Osteoblast (primary cell): ENCODE data around the gene TMEM101. TPM values are rescaled to one million over a fixed set of nuclear protein-coding genes. Genes with fewer than 3 reads are reported as not detected.

Source experiments
- DNase-seq: peaks from one replicate; pipeline ENCODE4 v3.0.0; 2011; ENCODE audit warnings: low spot score, mixed read lengths; ENCODE audit not compliant: insufficient read length; ENCODE audit errors: missing footprints
- H2AFZ ChIP-seq: 2 replicates; pipeline ENCODE4 v1.6.0; 2011; ENCODE audit warnings: mild to moderate bottlenecking, low read length
- H3K27ac ChIP-seq: 2 replicates; pipeline ENCODE4 v1.5.1; 2011; ENCODE audit warnings: mild to moderate bottlenecking, low read depth, low read length, moderate library complexity
- H3K27me3 ChIP-seq: 2 replicates; pipeline ENCODE4 v1.6.0; 2012; ENCODE audit warnings: mild to moderate bottlenecking, control low read depth, inconsistent platforms, low read length, moderate library complexity; ENCODE audit not compliant: insufficient read depth
- H3K36me3 ChIP-seq: 2 replicates; pipeline ENCODE4 v1.5.1; 2011; ENCODE audit warnings: mild to moderate bottlenecking, low read length, control low read depth, moderate library complexity; ENCODE audit not compliant: insufficient read depth
- H3K4me1 ChIP-seq: 2 replicates; pipeline ENCODE4 v1.5.1; 2011; ENCODE audit warnings: mild to moderate bottlenecking, low read length, control low read depth, moderate library complexity; ENCODE audit not compliant: insufficient read depth
- H3K4me2 ChIP-seq: 2 replicates; pipeline ENCODE4 v1.6.0; 2011; ENCODE audit warnings: mild to moderate bottlenecking, low read length; ENCODE audit not compliant: insufficient read depth
- H3K4me3 ChIP-seq: fragments of 200-600 bp; sonication (generic); 3 replicates; pipeline ENCODE4 v1.5.1; 2012; ENCODE audit warnings: mild to moderate bottlenecking, low read length, inconsistent platforms; ENCODE audit not compliant: insufficient read depth
- H3K79me2 ChIP-seq: 2 replicates; pipeline ENCODE4 v1.6.0; 2012; ENCODE audit warnings: mild to moderate bottlenecking, low read length, control low read depth, inconsistent platforms; ENCODE audit not compliant: insufficient read depth
- H3K9me3 ChIP-seq: 2 replicates; pipeline ENCODE4 v1.5.1; 2011; ENCODE audit warnings: low read depth, low read length, control low read depth
- H4K20me1 ChIP-seq: 2 replicates; pipeline ENCODE4 v1.6.0; 2012; ENCODE audit warnings: mild to moderate bottlenecking, low read length, control low read depth; ENCODE audit not compliant: insufficient read depth
- total RNA-seq: library from RNA; depleted of rRNA; stranded (reverse); fragments of >200 nt; gene quantifications from 2 replicates; pipeline ENCODE4 v1.2.3, GENCODE V29; 2012
- TF ChIP-seq, protein P1 (sequence below): IDR thresholded peaks from 2 replicates; pipeline ENCODE4 v1.5.1; 2011; ENCODE audit warnings: mild to moderate bottlenecking, low read depth, low read length, moderate library complexity; ENCODE audit errors: extremely low read depth

Gene TMEM101
- total RNA-seq, result 41.3 and 47.8 TPM in 2 replicates

GRCh38 chr17:44014437-44015172, at the start of gene TMEM101:
Gene TMEM101 (minus strand): TSS chr17:44014963. CDS start chr17:44014952, 11 bp downstream.
- peak within 1 kb of the TSS; percentile 71 for H3K27ac ChIP-seq
- H3K9me3 ChIP-seq, result no peaks in the 10 kb centered on the region
- TF ChIP-seq, protein P1, sequence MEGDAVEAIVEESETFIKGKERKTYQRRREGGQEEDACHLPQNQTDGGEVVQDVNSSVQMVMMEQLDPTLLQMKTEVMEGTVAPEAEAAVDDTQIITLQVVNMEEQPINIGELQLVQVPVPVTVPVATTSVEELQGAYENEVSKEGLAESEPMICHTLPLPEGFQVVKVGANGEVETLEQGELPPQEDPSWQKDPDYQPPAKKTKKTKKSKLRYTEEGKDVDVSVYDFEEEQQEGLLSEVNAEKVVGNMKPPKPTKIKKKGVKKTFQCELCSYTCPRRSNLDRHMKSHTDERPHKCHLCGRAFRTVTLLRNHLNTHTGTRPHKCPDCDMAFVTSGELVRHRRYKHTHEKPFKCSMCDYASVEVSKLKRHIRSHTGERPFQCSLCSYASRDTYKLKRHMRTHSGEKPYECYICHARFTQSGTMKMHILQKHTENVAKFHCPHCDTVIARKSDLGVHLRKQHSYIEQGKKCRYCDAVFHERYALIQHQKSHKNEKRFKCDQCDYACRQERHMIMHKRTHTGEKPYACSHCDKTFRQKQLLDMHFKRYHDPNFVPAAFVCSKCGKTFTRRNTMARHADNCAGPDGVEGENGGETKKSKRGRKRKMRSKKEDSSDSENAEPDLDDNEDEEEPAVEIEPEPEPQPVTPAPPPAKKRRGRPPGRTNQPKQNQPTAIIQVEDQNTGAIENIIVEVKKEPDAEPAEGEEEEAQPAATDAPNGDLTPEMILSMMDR, result no peak
- peak within 1 kb of the TSS; percentile 87 for H2AFZ ChIP-seq
- peaks cover 6% of the 10 kb centered on the region for H3K4me1 ChIP-seq
- peaks cover 9% of the 10 kb centered on the region for H3K79me2 ChIP-seq
- H4K20me1 ChIP-seq, result no peaks in the 10 kb centered on the region
- DNase-seq, result peak; percentile 99
- no peaks in the 10 kb centered on the region for H3K27me3 ChIP-seq
- H3K36me3 ChIP-seq, result peaks cover 6% of the 10 kb centered on the region
- H3K4me2 ChIP-seq, result peak within 1 kb of the TSS; percentile 95
- peak within 1 kb of the TSS; percentile 86 for H3K4me3 ChIP-seq

GRCh38 chr17:44063704-44064639, 49.2 kb upstream of the TMEM101 start:
- TF ChIP-seq, protein P1, result no peak
- Histone ChIP-seq H4K20me1 (peaks cover 42% of the 10 kb centered on the region), H3K79me2 (peaks cover 80% of the 10 kb centered on the region), H2AFZ (no peak overlapping the region), H3K4me1 (no peaks in the 10 kb centered on the region), H3K27ac (no peak overlapping the region), H3K4me2 (no peak overlapping the region), H3K9me3 (no peaks in the 10 kb centered on the region), H3K4me3 (no peak overlapping the region), H3K27me3 (no peaks in the 10 kb centered on the region), H3K36me3 (peaks cover 41% of the 10 kb centered on the region)
- DNase-seq, result no peak

GRCh38 chr17:44062871-44063270, 48.1 kb upstream of the TMEM101 start:
- peaks cover 44% of the 10 kb centered on the region for H4K20me1 ChIP-seq
- H3K9me3 ChIP-seq, result no peaks in the 10 kb centered on the region
- no peak overlapping the region for H2AFZ ChIP-seq
- H3K27me3 ChIP-seq, result no peaks in the 10 kb centered on the region
- peaks cover 89% of the 10 kb centered on the region for H3K79me2 ChIP-seq
- H3K4me3 ChIP-seq, result no peak overlapping the region
- TF ChIP-seq, protein P1, result no peak
- H3K36me3 ChIP-seq, result peaks cover 45% of the 10 kb centered on the region
- no peaks in the 10 kb centered on the region for H3K4me1 ChIP-seq
- DNase-seq, result no peak
- H3K27ac ChIP-seq, result no peak overlapping the region
- no peak overlapping the region for H3K4me2 ChIP-seq

DNA sequence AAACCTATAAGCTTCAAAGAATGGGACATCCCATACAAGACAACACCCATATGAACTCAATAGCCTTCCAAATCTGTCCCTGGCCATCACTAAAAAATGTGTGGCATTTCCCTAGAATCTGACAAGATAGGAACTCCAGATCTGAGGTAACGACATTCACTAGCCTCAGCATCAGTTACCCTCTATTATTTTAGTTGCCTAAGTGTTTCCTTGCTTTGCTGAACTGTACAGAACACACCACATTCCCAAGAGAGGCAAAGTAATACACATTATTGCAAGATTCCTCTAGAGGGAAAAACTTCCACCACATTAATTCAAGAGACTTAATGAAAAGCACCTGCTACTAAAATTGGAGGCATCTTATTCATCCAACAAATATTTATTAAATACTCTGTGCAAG, 46.7 kb upstream of the TMEM101 start:
- Histone ChIP-seq H4K20me1 (peaks cover 46% of the 10 kb centered on the region), H3K27ac (no peak overlapping the region), H3K36me3 (peaks cover 45% of the 10 kb centered on the region), H3K9me3 (no peaks in the 10 kb centered on the region), H2AFZ (no peak overlapping the region), H3K4me1 (no peaks in the 10 kb centered on the region), H3K4me3 (no peak overlapping the region), H3K4me2 (no peak overlapping the region), H3K27me3 (no peaks in the 10 kb centered on the region), H3K79me2 (peaks cover 92% of the 10 kb centered on the region)
- DNase-seq, result peak; percentile 80
- TF ChIP-seq, protein P1, result no peak
